ENCODE results near the gene SLC27A3.
"Not testable (repeated sequence)": the region's sequence is repeated elsewhere in the genome, so short reads cannot be mapped to it uniquely, and the experiment has no call there.

SLC27A3 gene

GRCh38 chr1:153782648-153783047, 7.4 kb downstream of the SLC27A3 start:
- DNase-seq = not testable (repeated sequence)

DNA sequence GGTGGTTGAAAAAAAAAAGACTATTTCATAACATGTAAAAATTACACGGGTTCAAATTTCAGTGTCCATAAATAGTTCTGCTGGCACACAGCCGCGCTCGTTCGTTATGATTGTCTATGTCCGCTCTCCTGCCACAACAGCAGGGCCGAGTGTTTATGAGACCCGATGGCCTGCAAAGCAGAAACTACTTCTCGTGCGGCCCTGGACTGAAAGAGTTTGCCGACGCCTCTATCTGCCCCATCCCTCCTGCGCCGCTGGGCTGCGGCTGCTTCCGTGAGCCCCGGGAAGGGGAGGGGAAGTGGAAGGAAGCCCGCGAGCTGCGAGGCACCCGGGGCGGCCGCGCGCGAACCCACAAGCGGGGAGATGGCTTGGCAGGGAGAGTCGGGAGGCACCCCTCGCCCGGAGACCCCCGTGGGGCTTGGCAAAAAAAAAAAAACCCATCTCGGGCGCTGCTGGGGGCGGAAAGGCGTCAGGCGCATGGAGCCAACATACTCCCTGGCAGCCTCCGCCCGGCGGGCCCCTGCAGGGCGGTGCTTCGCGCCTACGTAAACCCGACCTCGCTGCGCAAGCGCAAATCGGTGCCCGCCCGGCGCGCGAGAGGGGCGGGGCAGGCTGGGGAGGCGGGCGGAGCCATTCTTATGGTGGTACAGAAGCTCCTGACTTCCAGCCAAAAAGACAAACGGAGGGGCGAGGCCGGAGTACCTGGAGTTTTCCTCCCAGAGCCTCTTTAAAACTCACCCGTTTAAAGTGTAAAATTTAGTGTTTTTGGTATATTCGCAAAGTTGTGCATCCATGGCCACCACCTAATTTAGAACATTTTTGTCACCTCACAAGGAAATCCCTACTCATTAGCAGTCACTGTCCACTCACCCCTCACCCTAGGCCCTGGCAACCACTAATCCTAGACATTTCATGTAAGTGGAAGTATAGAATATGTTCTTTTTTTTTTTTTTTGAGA, 8.3 kb downstream of the SLC27A3 start:
- DNase-seq = peak; percentile 93

GRCh38 chr1:153786038-153786790, 11.0 kb downstream of the SLC27A3 start:
- no peak for DNase-seq

- DNase-seq = peak; percentile 28
Observed at GRCh38 chr1:153789478-153790034, 14.3 kb downstream of the SLC27A3 start.

DNA sequence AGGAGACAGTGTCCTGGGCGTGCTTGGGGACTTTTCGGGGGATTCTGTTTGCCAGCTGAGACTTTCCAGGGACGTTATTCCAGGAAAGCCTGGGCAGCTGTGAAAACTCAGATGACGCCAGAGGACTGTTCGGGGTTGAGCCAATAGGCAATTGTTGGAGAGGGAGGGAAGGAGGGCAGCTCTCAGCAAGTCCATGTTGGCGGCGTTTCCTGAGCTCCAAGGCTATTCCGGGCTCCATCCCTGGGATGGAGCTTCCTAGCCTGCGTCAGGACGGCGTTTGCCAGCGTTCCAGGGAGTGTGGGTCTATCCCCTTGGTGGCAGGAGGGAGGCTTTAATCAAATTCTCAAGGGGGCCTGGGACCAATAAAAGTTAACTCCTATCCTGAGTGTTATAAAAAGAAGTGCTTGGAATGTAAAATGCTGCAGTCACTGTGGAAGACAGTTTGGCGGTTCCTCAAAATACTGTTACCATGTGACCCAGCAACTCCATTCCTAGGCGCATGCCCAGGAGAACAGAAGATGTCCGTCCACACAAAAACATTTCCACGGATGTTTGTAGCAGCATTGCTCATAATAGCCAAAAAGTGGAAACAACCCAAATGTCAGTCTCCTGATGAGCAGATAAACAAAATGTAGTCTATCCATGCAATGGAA, 15.2 kb downstream of the SLC27A3 start:
- no peak for DNase-seq

- peak; percentile 30 for DNase-seq
Observed at GRCh38 chr1:153790966-153791647, 15.9 kb downstream of the SLC27A3 start.

DNA sequence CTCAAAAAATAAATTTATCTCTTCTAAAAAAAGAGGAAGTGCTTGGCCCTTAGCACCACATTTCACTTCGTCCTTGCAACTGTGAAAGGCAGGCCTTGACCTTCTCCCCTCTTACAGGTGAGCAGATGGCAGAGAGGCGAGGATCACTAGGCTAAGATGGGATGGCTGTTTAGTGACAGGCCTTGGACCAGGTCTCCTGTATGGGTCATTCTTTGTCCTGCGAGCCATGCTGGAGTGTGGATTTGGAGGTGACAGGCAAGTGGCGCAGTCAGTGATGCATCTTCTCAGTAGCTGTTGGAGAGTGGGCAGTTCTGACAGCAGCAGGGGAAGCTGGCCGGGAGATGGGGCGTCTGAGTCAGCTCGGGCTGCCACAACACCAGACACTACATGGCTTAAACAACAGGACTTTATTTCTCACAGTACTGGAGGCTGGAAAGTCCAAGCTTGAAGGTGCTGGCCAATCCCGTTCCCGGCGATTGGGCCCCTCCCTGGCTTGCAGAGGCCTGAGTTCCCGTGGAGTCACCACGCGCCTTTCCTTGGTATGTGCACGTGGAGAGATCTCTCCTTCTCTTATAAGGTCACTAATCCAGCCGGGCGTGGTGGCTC, 16.5 kb downstream of the SLC27A3 start:
- DNase-seq = peak; percentile 47

- DNase-seq = no peak
Observed at GRCh38 chr1:153792631-153793041, 17.4 kb downstream of the SLC27A3 start.

GRCh38 chr1:153793261-153793972, 18.2 kb downstream of the SLC27A3 start:
- DNase-seq = no peak

GRCh38 chr1:153793973-153794615, 18.9 kb downstream of the SLC27A3 start:
- DNase-seq = no peak

- DNase-seq = no peak
Observed at GRCh38 chr1:153794624-153795329, 19.6 kb downstream of the SLC27A3 start.

- DNase-seq = no peak
Observed at GRCh38 chr1:153795330-153795837, 20.2 kb downstream of the SLC27A3 start.

GRCh38 chr1:153795934-153796785, 21.0 kb downstream of the SLC27A3 start:
- DNase-seq = no peak

DNA sequence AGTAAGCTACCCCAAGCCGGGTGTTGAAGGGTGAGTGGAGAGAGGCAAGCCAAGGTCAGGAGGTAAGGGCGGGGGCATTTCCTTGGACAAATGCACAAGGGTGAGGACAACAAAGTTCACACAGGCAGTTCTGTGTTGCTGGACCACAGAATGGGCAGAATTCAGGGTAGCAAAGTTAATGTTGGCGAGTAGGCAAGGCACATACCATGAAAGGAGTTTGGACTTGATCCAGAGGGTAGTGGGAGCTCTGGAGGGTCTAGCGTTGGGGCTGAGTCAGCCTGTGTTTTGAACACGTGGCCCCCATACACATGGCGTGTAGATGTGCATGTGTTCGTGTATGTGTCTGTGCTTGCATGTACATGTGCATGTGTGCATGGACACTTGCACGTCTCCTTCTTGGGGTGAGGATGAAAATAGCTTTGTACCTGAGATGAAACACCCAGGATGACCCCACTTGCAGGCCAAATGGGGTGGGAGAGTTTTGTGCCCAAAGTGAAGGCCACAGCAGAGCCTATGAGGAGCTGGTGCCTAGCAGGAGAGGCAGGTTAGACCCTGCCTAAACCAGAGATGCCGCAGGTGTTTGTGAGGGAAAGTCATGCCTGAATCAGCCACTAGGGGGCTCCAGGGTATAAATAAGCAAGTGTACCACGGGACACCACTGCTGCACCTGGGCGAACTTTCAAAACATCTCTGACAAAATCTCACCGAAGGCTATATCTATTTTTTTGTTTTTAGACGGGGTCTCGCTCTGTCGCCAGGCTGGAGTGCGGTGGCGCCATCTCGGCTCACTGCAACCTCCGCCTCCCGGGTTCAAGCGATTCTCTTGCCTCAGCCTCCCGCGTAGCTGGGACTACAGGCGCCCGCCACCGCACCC, 21.8 kb downstream of the SLC27A3 start:
- DNase-seq = peak; percentile 91

- no peak for DNase-seq
Observed at GRCh38 chr1:153798468-153798780, 23.2 kb downstream of the SLC27A3 start.

DNA sequence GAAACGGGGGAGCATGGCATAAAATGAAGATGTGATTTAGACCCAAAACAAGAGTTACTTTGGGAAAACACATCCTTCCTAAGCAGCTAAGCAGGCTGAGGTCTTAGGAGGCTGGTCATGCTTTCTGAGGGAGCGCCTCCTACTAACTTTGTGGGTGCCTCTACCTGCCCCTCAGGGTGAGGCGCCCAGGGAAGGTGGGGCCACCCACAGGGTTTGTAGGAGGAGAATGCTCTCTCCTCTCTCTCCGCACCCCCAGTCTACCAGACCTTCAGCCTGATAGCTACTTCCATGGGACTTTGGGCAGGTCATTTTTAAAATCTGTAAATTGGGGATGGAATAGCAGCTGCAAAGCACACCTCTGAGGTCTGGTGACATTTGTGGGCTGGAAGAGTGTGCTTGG, 23.8 kb downstream of the SLC27A3 start:
- no peak for DNase-seq

DNA sequence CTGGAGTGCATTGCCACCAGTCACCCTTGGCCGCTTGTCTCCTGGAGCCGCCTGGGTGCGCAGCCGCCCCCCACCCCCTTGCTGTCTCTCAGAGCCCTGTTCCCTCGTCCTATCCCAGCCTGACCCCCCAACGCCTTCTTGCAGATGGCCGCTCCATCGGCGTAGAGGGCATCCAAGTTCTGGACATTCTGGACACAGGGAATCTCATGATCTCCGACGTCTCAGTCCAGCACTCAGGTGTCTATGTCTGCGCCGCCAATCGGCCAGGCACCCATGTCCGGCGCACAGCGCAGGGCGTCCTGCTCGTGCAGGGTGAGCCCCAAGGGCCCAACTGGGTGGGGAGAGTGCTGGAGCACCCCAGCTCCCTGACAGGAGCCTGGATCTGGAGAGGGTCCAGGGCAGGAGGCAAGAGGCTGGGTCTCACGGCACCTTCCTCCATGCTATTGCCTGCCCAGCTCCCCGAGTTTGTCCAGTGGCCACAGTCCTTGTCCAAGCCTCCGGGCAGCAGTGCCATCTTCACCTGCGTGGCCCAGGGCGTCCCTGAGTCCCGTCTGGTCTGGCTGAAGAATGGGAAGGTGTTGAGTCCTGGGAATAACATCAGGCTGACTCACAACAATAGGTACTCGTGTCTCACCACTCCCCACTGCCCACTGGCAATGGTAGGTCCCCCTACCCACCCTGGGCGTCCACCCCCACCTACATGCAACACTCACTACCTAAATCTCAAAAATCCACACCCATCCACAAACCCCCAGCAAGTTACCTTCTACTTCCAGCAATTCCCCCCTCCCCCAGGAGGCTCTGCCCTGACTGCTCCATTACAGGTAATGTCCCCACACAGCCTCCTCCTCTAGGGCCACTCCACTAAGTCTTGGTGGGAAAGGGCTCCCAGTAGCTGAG, 24.6 kb downstream of the SLC27A3 start:
- DNase-seq = no peak
